ENCODE measurements around the gene TTC34.

DNA sequence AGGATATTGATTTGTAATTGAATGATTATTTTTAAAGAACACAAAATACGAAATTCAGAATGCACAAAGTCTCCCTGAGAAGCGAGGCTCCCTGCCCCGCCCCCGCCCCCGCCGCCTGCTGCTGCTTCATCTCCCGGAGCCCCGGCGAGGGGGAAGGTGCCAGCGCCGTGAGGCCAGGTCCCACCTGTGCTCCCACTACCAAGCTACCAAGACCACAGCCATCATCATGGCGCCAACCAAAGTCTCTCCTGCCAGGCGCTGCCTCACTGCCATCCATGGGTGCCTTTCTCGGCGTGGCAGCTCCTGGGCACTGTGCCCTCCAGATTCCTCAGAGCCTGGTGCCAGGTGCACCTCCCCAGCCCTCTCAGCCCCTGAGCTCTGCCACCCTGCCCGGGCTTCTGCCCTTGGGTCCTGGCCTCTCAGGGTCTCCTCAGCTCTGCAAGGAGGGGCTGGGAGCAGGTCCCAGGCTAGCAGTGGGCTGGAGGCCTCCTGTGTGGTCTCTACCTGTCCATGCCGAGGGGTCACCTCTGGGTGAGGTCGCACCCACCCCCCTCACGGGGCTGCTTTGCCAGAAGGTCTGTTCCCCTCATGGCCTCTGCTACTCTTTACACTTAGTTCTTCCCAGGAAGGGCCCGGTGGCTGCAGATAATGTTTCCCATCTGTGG, 29.4 kb upstream of the TTC34 start:
- TF ChIP-seq POLR2A (IDR thresholded peaks at IDR 0.05; ENCODE audit: low read length) (no peak), GATA1 (IDR thresholded peaks at IDR 0.05; ENCODE audit: low read depth, low read length) (no peak)
